WERI-Rb-1 (cell line): ENCODE measurements around the gene CDHR3.

Experiments used
- DNase-seq: peaks from one replicate; pipeline ENCODE4 v3.0.0-alpha.2; 2020
- H3K27ac ChIP-seq: fragments of 250-450 bp; sonication (Bioruptor Pico); 2 replicates; pipeline ENCODE4 v1.5.1; 2020; ENCODE audit warnings: mild to moderate bottlenecking, moderate library complexity
- H3K27me3 ChIP-seq: fragments of 250-450 bp; sonication (Bioruptor Pico); 2 replicates; pipeline ENCODE4 v1.5.1; 2021; ENCODE audit warnings: mild to moderate bottlenecking, low read depth, moderate library complexity; ENCODE audit not compliant: insufficient read depth, severe bottlenecking
- H3K36me3 ChIP-seq: fragments of 250-450 bp; sonication (Bioruptor Pico); 2 replicates; pipeline ENCODE4 v1.5.1; 2020; ENCODE audit warnings: mild to moderate bottlenecking, moderate library complexity
- H3K4me3 ChIP-seq: 2 replicates; pipeline ENCODE4 v1.5.1; 2011; ENCODE audit warnings: low read depth, mild to moderate bottlenecking, control low read depth, low read length
- H3K9me3 ChIP-seq: fragments of 250-450 bp; sonication (Bioruptor Pico); 2 replicates; pipeline ENCODE4 v1.5.1; 2021; ENCODE audit warnings: mild to moderate bottlenecking, moderate library complexity; ENCODE audit not compliant: severe bottlenecking
- CTCF ChIP-seq: IDR thresholded peaks from 2 replicates; pipeline ENCODE4 v1.5.1; 2011; ENCODE audit warnings: low read depth, mild to moderate bottlenecking, control low read depth, inconsistent platforms, low read length

CDHR3 gene

GRCh38 chr7:105937411-105937810 is 25.7 kb upstream of the CDHR3 start:
- Histone ChIP-seq H3K4me3 (no peak overlapping the region), H3K27me3 (no peaks in the 10 kb centered on the region), H3K36me3 (no peaks in the 10 kb centered on the region), H3K9me3 (no peaks in the 10 kb centered on the region), H3K27ac (no peak overlapping the region)
- no peak for DNase-seq
- TF ChIP-seq CTCF: no peak

- Histone ChIP-seq H3K9me3 (no peaks in the 10 kb centered on the region), H3K4me3 (no peak overlapping the region), H3K27ac (no peak overlapping the region), H3K36me3 (no peaks in the 10 kb centered on the region), H3K27me3 (no peaks in the 10 kb centered on the region)
- no peak for DNase-seq
- no peak for TF ChIP-seq CTCF
These were observed 23.0 kb upstream of the CDHR3 start for GRCh38 chr7:105940109-105940508.

GRCh38 chr7:105941596-105941995 is 21.5 kb upstream of the CDHR3 start:
- DNase-seq: no peak
- Histone ChIP-seq H3K36me3 (no peaks in the 10 kb centered on the region), H3K27ac (no peak overlapping the region), H3K9me3 (no peaks in the 10 kb centered on the region), H3K4me3 (no peak overlapping the region), H3K27me3 (no peaks in the 10 kb centered on the region)
- no peak for TF ChIP-seq CTCF

- Histone ChIP-seq H3K27ac (no peak overlapping the region; the same call in 1 of the 2 replicates), H3K4me3 (no peak overlapping the region), H3K27me3 (no peaks in the 10 kb centered on the region), H3K9me3 (no peaks in the 10 kb centered on the region), H3K36me3 (no peaks in the 10 kb centered on the region)
- no peak for DNase-seq
- TF ChIP-seq CTCF: no peak
These were observed 19.6 kb upstream of the CDHR3 start for GRCh38 chr7:105943486-105943885.

GRCh38 chr7:105945848-105946247 is 17.2 kb upstream of the CDHR3 start:
- H3K36me3 ChIP-seq: no peaks in the 10 kb centered on the region
- no peak overlapping the region for H3K27ac ChIP-seq
- H3K27me3 ChIP-seq: no peaks in the 10 kb centered on the region
- H3K4me3 ChIP-seq: no peak overlapping the region
- peaks cover 5% of the 10 kb centered on the region for H3K9me3 ChIP-seq
- TF ChIP-seq CTCF: no peak
- DNase-seq: no peak

GRCh38 chr7:105951597-105951996 is 11.5 kb upstream of the CDHR3 start:
- Histone ChIP-seq H3K36me3 (no peaks in the 10 kb centered on the region), H3K27me3 (no peaks in the 10 kb centered on the region), H3K4me3 (no peak overlapping the region), H3K9me3 (peaks cover 17% of the 10 kb centered on the region), H3K27ac (no peak overlapping the region)
- DNase-seq: no peak
- no peak for TF ChIP-seq CTCF
